Measurements from ENCODE around the gene CCR9.
A peak's percentile ranks its signal among the peaks of the same experiment; 100 is the strongest.

CCR9 gene

GRCh38 chr3:45909542-45909941 lies 23.2 kb downstream of the CCR9 start:
- DNase-seq, result no peak

DNA sequence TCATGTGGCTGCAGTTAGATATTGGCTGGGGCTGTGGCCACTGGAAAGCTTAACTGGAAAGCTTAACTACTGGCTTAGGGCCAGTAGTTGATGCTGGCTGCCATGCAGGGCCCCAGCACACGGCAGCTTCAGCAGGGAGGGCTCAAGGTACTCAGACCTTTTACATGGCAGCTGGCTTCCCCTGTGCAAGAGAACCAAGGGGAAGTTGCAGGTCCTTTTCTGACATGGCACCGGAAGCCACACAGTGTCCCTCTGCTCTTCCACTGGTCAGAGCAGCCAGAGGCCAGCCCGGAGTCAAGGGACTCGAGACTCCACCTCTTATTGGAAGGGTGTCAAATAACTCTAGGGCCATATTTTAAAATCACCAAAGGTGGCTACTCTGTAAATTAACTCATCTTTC lies 24.5 kb downstream of the CCR9 start:
- no peak for DNase-seq

GRCh38 chr3:45911511-45912226 lies 25.3 kb downstream of the CCR9 start:
- DNase-seq, result no peak

- no peak for DNase-seq
Measured at GRCh38 chr3:45912435-45912834, 26.1 kb downstream of the CCR9 start.

- DNase-seq, result no peak
Measured at GRCh38 chr3:45914362-45915058, 28.2 kb downstream of the CCR9 start.

DNA sequence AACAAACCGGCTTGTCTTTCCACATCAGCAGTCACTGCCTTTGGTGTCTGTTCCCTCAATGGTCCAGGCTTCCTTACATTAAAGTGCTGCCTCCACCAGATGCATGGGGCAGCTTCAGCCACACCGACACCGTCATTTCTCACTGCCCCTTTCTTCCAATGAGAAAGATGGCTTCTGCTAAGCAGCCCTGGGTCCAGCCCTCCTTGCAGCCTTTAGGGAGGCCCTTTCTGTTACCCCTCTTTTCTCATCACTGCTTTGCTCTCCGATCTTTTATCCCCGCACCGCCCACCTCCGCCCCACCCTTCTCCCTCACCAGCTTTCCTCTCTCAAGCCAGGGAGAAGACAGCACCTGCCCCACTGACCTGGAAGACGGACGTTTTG lies 28.7 kb downstream of the CCR9 start:
- no peak for DNase-seq

DNA sequence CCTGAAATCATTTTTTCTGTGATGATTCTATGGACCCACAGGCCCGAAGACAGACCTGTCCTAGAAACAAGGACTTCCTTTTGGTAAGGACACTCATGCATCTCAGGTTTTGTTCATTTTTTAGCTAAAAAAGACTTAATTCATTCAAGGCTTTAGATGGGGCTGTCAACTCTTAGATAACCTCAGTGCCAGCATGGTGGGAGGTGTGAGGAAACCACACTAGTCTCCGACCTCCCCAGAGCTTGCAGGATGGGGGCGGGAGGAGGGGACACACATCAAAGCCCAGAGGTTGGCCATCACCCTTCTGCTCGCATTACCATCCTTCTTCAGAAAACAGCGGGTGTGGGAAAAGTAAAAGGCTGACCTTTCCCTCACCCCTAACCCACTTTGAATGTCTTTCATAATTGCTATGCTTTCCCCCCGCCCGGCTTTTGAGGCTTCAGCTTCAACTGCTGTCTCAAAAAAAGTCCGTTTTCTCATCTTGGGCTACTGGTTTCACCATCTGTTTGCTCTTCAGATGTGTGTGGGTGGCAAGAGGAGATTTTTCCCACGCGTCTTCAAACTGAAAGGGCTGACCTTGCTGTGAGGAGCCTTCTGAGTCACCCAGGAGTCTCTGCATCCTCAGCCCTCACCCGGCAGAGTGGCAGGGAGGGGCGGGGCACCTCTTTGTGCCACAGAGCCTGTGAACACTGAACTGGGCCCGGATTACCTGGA lies 29.3 kb downstream of the CCR9 start:
- DNase-seq, result peak; percentile 71 to 83

DNA sequence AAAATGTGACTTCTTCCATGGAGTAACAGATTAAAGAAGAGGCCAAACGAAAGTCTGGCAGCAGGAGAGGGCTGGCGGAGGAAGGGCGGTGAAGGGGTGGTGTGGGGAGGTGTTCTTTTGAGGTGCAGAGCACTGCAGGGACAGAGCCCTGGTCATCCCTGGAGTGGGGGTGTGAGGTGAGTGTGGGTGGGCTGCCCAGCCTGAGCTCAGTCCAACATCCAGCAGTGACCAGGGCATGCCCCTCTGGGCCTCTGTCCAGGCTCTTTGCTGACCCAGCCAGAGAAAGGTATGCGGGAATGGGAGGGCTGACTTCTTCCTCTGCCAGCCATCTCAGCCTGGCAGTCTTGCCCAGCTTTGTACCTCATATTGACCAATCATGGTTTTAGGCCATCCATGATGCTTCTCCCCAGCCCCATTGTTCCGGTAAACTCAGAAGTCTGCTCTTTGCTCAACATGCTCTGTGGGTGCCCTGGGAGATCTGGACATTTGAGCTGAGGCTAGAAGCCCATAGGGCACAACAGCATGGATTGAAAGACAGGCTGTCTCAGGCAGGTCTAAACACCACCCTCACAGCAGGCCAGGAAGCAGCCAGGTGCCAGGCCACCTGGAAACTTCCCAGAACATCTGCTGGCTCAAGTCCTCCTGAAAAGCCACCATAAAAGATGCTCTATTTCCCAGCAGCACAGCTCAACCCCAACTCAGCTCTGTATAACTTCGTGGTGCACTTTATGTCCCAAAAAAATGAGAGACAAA lies 31.0 kb downstream of the CCR9 start:
- peak; percentile 53 to 80 for DNase-seq

GRCh38 chr3:45921158-45922038 lies 35.1 kb downstream of the CCR9 start:
- DNase-seq, result no peak

- no peak for DNase-seq
Measured at GRCh38 chr3:45922039-45922326, 35.6 kb downstream of the CCR9 start.

DNA sequence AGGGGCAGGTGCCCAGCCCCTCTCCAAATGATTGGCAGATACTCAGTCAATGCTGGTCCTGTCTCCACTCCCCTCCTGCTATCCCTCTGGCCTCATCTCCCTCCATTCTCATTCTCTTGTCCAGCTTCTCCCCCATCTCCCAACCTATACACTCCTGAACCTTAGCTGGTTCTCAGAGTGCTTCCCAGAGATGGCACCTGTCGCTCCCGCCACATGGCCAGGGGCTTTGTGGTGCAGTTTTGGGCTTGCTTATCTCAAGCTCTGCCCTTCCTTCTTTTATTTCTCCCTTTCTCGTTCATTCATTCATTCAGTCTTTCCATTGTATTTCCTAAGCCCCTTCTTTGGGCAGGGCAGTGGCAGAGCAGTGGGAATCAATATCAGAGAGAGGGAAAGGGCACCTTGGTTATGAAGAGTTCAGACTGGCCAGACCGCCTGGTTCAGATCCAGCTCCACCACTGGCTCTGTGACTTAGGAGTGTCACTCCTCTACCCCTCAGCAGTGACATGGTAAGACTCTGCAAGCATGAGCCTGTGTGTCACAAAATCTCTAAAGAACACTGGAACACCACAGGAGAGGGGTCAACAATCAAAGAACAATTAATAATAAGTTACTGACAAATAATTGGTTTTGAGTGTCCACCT lies 36.7 kb downstream of the CCR9 start:
- no peak for DNase-seq

DNA sequence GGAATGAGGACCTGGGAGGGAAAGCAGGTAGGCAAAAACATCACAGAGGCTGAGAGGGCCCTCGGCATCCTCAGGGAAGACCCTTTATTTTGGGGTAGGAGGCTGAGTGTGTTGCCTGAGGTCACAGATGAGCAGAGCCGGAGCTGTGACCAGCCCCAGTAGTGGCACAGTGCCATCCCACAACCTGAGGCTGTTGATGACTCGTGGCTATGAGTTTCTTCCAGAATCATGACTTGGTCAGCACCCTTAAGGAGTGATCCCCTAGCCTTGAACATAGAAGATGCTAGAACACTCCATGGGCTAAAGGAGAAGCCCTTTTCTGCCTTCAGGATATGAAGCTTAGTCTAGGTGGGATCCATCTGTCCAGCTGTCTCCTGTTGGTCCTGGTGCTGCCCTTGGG lies 37.4 kb downstream of the CCR9 start:
- no peak for DNase-seq

DNA sequence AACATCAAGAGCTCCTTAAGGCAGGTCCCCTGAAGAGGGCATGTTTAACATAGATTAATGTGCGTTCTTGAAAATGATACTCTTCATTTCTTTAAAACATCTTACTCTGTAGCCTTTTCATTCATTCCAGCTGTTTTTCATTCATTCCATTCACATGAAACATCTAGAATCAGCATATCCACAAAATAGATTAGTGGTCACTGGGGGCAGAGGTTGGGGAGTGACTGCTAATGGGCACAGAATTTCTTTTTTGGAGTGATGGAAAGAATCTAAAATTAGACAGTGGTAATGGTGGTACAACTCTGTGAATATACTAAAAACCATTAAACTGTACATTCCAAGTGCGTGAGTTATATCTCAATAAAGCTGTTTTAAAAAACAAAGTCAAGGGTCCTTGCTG lies 41.5 kb downstream of the CCR9 start:
- DNase-seq, result no peak

DNA sequence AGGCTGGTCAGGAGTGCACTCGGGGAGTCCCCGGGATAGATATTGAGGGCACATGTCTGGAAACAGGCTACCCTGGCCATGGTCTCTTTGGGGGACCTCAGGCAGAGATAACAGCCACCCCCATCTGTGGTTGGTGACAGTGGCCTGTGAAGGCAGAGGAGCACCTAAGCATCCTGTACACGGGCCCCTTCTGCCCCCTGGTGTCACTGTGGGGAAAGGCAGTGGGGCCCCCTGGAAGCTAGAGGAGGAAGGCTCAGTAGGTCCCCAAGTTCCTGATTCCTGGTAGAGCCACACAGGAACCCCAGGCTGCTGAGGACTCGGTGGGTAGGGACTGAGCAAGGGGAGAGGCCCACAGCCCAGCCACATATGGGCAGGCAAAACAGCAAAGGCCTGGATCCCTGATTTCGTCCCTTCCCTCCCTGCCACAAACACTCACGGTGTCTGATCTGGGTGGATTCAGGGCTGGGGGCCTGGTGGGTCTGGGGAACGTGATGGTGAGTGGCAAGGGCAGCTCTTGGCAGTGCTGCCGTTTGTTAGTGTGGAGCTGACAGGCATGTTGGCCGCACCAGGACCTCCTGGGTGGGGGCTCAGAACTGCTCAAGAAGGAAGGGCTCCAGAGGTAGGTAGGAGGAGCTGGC lies 42.8 kb downstream of the CCR9 start:
- DNase-seq, result peak in 1 of 2 experiments; percentile 19

DNA sequence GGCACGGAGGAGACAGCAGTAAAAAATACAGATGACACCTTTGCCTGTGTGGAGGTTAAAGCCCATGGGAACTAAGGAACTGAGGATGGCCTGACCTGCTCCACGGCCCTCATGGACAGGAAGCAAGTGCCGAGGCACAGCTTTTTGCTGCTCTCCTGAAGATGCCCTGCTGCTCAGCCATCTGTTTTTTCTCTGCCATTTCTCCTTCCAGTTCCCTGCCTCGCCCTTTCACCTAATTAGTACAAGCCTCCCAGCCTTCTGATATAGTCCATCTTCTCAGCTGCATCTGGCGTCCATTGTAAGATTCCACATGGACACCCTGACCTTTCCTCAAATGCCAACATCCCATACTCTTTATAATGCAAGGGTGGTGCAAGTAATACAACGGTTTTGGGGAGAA lies 45.2 kb downstream of the CCR9 start:
- peak; percentile 38 to 83 for DNase-seq

DNA sequence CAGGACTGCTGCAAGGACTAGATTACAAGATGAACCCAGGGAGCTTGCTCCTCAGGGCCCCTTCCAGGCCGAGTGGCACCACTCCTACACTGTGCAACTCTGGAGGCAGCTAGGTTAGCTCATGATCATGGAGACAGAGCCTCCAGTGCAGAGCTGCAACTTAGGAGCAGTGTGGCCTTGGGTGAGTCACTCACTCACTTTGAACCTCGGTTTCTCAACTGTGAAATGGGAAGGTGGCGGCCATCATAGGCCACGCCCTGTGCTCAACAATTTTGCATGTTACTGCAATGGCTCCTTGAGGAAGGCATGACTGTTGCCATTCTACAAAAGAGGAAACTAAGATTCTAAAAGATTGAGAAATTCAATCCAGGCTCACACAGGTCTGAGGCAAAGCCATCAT lies 45.8 kb downstream of the CCR9 start:
- no peak for DNase-seq

- no peak for DNase-seq
Measured at GRCh38 chr3:45933591-45933990, 47.2 kb downstream of the CCR9 start.

GRCh38 chr3:45936261-45936660 lies 49.9 kb downstream of the CCR9 start:
- no peak for DNase-seq

GRCh38 chr3:45937206-45938042 lies 51.1 kb downstream of the CCR9 start:
- DNase-seq, result no peak

- no peak for DNase-seq
Measured at GRCh38 chr3:45938043-45938435, 51.7 kb downstream of the CCR9 start.

DNA sequence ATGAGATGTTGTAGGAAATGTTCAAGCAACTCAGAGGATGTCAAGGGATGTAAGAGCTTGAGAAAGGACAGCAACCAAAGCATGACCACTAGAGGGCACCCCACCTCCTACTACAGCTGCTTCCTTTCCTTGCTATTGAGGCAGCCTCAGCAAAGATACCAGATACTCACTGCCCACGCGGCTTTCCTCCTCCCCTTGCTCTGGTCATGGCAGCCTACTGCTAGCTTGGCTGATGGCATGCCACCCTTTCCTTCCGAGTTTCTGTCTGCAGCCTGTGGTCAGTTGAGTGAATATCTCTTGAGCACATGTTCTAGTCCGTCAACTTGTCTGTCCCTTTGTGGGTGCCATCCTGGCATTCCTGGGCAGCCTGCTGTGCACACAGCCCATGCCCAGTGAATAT lies 52.5 kb downstream of the CCR9 start:
- DNase-seq, result peak; percentile 76 to 79
